ENCODE measurements around the gene MLC1.

Gene MLC1

DNA sequence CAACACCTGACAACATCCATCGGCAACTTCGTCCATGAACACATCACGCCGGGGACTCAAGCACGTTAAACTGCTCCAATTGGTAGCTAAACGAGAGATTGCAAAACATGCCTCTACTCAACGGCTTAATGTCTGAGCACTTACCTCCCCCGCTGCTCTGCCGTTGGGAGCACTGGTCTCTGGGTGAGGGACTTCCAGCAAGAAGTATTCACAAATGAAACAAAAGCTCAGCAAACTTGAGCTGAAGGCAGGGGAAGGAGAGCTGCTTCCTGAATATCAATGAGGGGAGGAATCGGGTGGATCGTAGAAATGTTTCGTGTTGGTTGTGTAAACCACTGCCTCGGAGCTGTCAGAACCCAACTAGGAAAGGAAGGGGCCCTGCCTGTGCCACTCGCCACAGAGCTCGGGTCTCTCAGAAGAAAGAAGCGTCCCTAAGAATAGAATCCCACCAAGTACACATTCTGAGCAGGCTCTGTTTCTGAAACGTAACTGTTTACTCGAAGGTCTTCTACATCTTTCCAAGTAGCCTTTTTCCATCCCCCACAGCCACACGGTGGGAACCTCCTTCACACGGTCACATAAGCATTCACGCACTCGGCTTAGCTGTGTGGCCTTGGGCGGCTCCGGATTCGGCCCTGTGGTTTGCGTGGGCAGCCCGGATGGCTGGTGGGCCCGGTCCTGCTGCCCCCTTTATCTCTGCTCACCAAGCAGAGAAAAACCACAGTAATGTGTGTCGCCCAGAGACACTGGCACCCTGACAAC is at the start of gene MLC1:
TSS of gene MLC1 (minus strand) at position 216 of the 762 bp plus-strand sequence. CDS start 524 bp downstream, outside the sequence.
- peak; percentile 5 for DNase-seq

DNA sequence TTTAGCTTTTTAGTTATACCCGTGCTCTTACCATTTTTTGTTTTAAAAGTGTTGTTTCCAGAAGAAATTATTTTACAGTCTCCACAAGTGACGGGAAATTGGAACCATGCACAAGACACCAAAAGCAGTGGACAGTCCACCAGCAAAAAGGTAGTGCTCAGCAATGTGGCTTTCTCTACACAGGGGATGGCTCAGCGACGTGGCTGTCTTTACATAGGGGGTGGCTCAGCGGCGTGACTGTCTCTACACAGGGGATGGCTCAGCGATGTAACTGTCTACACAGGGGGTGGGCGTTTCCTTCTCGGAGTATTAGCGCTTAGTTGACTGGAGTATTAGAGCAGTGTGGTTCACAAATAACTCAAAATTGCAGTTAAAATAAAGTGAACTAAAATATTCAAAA is 49.3 kb upstream of the MLC1 start:
- DNase-seq = no peak

DNA sequence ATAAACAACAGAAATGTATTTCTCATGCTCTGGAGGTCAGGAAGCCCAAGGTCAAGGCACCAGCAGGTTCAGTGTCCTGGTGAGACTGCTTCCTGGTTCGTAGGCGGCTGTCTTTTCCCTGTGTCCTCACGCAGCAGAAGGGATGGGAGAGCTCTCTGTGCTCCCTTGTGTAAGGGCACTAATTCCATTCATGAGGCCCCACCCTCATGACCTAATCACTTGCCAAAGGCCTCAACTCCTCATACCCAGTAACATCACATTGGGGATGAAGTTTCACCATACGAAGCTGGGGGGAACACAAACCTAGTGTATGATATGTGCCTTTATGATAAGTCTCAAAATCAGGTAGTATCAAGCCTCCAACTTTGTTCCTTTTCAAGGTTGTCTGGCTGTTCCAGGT is 46.7 kb upstream of the MLC1 start:
- DNase-seq = no peak

DNA sequence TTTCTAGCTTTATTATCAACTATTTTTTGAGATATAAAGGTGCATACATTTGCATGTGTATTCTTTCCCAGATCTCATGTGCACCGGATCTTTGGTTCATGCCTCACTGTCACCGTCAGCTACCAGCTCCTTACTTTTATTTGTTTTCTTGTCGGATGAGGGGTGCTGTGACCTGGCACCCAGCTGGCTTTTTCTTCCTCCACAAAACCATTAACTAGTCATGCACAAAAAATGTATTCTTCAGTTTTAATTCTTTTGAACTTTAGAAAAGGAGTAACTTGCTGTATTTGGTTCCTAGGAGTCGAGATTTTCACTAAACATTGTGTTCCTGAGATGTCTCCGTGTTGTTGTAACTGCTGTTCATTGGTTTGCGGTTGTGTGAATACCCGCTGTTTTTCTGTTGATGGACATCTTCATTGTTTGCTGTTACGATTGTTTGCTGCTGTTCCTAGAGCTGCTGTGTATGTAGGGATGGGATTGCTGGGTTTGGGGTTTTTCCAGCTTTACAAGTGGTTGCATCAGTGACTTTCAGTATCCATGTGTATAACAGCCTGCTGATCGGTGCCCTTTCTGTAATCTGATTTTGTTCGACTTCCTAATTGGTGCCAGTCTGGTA is 44.0 kb upstream of the MLC1 start:
- DNase-seq = no peak

DNA sequence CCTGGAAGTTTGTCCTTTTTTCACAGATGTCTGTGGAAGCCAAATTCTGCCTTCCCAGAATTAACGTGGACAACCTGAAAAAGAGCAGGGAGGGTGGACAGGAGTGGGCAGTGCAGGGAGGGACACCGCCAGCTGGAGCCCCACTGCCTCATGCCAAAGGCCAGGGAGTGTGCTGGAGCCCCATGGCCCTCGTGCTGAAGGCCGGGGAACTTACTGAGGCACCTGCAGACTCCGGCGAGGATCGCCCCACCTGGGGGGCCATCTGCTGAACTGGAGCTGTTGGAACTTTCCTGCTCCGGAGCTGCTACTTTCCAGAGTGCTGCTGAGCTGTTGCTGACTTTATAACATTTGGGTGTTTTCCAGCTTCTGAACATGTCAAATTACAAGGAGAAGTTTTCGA is 39.8 kb upstream of the MLC1 start:
- DNase-seq = no peak

DNA sequence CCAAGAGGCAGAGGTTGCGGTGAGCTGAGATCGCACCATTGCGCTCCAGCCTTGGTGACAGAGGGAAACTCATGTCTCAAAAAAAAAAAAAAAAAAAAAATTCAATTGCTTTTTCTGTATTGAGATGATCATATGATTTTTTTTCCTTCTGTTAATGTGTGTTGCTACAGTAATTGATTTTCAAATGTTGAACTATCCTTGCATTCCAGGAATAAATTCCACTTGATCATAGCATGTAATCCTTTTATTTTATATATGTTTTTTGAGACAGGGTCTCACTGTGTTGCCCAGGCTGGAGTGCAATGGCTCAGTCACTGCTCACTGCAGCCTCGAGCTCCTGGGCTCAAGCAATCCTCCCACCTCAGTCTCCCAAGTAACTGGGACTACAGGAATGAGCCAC is 37.9 kb upstream of the MLC1 start:
- DNase-seq = no peak

DNA sequence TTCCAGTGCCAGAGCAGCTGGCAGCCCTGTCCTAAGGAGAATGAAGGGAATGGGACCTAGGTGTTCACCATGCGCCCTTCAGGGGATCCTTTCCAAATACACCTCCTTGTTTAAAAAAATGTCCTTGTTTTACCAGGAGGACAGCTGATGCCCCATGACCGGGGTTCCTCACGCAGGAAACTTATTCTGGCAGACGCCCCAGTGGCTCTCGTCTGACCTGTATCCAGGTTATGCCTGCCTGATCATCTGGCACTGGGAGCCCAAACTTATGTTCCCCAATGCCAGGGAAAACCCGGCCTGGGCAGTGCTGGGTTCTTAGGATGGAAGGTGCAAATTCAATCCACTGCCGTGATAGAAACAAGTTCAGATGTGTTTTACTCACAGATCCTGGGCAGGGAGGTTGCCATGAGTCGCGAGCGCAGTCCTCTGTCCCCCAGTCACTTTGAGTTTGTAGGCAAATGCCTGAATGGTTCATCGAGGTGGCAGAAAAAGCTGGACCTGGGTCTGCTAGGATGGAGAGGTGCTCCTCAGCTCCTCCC is 36.0 kb upstream of the MLC1 start:
- DNase-seq = no peak

DNA sequence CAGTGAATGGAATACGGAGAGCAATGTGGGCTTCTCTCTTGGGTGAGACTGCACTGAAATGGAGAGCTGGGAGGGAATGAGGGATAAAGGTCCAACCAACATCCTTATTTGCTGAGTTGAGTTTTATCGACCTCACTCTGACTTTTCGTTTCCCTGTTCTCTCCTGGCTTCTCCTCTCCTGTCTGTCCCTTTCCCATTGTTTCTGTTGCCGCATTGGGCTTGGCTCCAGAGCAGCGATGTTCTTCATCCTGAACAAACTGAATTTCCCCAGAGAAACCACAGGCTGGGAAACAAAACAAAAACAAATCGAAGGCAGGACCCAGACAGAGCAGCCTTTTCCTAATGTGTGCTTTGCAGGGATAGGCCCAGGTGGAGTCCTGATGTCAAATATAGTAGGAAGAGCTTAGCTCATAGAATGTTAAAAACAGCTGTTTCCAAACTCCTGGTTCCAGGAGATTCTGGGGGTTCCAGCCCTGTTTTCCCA is 34.6 kb upstream of the MLC1 start:
- DNase-seq = no peak

DNA sequence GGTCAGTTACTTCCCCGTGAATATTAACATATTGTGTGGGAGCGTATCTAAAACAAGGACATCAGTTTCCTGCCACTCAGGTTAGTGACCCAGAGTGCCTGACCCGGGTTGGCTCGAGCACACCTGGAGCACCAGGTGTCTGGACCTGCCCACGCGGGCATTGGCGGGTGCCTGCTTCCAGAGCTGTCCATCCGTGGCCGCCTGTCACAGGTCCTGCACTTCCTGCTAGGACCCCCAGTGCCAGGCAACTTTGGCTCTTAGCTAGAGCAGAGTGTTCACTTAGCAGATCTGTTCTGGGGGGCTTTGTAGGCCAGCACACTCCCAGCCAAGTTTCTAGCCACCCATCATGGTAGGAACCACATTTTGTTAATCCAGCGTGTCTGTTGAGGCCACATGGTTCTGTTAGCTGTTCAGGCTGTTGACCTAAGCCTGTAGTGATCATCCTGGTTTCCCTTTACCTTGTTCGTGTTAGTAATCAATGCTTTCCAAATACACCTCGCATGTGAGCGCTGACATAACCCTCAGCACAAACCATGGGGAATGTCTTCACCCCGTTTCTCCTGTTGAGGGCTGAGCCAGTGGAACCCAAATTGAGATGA is 34.0 kb upstream of the MLC1 start:
- no peak for DNase-seq

DNA sequence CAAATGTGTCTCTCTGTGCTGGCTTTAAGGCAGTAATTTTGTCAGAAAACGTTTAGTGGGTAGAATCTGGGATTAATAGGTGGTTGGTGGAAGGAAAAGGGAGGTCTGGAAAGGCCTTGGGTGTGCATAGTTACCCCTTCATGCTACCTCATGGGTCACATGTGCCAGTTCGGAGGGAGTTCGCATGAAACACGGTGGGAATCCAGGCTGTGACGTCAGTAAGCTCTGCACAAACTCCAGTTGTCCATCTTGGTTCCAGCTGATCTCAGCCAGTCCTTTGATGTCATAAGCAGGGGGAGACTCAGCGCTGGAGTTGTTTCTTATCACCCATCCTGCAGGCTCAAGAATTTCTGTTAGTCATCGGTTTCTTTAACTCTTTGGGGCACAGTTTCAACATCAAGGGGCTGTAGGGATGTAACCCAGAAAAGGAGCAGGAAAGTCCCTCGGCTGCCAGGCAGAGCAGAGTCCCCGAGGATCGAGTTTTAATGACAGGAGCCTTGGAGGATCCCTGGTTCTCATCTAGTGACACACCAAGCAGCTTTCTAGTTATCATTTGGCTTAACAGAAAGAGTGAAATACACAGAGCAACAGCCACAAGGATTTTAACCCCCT is 33.4 kb upstream of the MLC1 start:
- no peak for DNase-seq

DNA sequence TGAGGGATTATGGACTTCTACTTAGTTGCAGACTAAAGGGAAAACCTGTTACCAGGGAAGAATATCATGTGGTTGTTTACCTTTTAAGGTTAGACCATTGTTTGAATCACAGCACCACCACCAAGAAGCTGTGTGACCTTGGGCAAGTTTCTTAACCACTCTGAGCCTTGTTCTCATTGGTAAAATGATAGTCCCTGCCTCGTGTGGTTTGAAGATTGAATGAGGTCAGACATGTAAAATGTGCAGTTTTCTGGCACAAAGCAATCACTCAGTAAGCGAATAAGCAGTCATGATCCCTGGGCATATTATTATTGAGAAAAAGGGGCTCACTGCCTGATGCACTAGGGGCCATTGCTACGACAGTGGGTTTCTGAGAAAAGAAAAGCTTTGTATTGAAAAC is 32.9 kb upstream of the MLC1 start:
- no peak for DNase-seq

DNA sequence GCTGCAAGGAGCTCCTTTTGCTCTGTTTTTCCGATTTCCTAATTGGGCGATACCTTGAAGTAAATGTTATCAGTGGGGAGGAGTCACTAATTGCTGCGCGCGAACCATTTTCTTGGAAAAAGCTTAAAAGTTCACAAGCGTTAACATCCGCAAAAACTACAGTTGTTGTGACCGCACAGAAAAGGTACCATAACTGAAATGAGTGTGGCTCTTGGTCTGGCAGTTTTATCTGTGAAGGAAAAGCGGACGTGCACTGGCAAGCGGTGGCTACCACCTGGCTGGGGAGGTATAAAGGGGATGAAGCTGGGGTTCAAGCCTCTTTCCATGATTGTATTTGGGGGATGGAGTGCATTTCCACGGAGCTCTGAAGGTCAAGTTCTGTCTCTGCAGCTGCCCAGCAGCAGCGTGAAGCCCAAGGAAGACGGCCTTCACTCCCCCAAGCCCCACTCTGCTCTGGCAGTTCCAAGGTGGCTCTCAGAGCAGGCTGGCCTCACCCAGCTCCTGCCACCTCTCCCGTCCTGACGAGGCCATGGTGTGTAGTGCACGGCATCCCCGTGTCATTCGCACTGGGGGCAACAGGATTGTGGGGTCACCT is 32.0 kb upstream of the MLC1 start:
- no peak for DNase-seq

DNA sequence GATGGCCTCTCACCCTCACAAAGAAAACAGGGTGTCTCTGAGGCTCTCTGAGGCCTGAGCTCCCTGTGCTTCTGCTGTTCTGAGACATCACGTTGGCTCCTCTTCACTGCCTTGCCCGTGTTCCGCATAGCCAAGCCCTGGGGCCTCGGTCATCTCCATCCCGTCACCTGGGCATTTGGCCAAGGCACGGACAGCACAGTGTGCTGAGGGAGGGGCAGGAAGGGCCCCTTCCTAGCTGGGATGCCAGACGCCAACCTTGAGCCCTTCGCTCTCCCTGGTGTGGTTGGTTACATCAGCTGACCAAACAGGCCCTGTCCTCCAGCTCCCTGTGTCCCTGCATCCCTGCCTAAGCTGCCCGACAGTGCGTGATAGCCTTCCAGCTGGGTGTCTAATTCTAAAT is 30.5 kb upstream of the MLC1 start:
- no peak for DNase-seq

DNA sequence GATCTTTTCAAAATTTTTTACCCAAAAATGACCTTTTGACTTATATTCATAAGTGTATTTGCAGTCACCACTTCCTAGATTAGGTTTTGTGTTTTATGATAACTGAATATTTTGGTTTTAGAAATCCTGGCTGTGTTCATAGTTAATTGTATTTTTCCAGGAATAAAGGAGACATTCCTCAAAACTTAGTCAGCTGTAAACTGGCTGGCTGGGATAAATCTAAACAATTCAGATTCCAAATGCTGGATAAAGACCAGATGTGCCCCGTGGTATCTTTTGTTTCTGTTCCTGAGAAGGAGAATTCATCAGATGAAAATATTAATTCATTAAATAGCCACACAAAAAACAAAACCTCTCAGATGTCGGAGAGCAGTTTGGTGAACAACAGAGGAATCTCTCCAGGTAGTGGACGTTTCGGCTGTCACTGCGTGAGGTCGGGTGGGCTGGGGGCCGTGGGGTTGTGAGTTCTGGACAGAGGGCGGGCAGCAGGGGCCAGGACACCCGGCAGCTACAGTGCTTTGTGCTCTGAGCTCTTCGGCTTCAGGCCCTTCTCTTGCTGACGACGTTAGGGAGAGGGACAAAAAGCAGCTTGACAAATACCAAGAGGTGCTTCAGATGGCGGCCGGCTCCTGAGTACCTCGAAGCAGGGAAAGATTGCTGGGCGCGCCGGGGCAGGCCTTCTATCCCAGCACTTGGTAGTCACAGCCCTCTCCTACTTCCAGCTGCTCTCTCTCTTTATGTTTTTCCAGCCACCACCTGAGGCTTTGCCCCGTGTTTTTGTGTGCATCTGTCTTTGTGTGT is 29.2 kb upstream of the MLC1 start:
- no peak for DNase-seq

DNA sequence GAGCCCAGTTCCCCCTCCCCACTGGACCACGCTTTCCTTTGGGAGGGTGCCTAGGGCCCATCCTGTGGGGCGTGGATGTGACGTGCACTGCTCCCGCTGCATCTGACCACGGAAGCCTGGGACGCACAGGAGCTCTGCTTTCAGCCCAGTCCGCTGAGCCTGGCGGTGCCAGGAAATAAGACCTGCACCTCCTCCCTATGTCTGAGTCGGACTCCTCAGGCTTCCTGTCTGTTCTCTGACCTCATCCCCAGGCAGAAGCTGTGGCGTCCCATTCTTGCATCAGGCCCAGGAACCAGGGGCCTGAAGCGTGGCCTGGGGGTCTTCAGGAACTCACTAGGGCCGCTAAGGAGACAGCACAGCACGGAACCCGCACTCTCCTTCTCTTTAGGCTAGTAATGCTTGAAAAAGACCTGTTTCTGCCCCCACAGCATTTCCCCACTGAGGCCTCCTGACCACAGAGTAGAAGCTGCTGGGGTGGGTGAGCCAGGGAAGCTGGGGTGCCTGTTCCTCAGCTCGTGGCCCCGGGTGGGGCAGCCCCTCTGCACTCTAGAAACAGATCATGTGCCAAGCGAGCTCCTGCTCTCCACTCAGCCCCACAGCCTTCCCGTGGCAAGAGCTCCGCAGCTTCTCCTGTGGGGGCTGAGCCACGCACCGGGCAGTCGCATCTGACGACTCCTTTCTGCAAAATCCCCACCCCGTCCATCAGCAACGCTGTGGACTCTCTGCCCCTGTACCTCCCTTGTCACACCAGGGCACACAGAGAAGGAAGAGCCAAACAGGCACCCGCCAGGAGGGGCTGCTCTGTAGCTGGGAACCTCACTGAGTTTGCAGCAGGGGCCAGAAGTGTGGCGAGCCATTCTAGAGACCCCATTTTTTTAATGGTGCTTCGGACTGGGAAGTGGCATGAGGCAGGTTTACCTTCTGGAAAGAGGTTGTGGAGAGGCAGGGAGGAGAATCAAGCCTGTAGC is 27.2 kb upstream of the MLC1 start:
- peak; percentile 22 for DNase-seq

DNA sequence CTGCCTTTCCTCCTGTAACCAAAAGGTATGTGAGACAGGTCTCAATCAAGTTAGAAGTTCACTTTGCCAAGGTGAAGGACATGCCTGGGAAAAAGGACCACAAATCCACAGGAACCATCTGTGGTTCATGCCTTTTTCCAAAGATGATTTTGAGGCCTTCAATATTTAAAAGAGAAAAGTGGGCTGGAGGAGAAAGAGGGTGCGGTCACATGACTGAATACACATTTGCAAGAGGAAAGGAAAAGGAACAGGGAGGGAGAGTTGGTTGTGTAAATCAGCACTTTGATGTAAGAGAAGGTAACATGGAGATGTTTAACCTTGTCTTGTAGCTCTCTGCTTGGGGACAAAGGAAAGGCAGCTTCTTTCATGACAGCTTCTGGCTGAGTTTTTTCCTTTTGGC is 25.8 kb upstream of the MLC1 start:
- DNase-seq = no peak

DNA sequence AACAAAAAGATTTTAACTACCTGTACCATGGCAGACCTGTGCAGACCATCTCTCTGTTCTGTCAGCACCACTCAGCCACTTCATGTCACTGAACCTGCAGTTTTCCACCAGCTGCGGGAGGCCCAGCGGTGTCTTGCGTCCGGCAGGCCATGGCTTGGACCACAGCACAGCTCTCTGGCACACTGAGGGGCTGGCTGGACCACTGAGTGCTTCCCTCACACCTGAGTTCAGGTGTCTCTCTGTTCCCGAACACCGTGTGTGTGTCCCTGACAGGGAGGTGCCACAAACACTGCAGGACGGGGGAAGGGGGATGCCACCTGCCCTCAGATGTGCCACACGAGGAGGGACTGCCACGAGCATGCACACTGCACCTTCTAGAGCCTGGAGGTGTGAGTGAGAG is 22.3 kb upstream of the MLC1 start:
- DNase-seq = no peak

DNA sequence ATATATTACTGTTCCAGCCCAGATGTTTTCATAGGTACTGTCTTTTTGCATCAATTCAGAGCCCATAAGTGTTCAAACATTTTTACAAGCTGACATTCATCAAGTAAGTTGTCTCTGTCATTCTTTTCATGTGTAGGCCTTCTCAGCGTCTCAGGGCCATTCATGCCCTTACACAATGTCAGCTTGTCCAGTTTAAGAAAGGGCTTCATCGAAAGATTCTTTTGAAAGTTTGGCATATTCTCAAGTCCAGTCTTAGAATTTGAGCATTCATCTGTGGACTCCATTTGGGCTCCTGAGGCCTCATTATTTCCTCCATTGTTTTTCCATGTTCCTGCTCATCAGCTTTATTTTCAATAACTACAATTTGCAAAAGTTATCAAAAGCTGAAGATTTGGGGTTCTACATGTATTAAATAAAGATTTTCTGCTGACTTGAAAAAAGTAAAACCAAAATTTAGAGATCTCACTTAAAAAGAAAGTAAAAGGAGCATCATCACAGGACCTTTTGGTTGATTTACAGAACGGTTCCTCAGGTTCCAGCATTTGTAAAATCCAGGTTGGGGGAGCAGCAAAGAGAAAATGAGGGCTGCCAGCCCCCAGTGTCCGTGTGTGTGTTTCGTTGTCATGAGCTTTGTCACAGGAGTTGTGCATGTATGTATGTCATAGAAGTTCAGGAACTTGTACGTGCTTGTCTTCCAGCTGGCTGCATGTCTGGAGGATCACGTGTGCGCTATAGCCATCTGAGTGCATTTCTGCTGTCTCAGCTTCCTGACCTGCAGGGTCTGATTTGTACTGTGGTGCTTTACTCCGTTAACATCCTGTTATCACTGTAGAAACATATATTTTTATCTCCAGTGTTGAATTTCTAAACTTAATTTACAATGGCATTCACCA is 20.2 kb upstream of the MLC1 start:
- DNase-seq = peak; percentile 29

DNA sequence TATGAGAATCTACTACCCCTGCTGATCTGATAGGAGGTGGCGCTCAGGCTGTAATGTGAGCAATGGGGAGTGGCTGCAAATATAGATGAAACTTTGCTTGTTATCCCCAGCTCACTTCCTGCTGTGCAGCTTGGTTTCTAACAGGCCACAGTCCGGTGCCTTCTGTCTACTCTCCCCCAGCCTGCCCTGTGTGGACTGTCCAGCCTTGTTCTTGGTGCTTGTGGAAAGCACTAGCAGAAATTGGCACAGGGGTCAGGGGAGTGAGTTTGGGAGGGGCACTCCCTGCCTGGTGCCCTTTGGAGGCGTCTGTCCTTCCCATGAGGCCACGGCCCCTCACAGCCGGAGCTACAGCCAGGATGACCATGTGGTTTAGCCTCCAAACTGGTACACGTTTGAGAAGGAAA is 18.9 kb upstream of the MLC1 start:
- DNase-seq = no peak

DNA sequence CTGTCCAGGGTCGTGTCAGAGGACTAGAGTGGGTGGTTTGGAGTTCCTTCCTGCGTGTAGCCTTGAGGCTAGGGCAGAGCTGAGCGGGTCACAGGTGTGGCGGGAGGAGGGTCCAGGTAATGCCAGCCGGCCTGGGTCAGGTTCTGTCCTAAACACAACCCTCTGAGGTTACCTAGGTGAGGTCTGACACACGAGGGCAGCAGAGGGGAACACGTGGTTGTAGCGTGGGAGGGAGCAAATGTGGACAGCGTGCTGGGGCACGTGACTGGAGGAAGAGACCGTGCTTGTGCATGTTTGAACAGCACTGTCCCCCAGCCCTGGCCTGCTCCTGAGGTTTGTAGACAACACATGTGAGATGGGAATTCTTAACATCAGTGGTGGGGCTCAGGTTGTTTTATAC is 17.7 kb upstream of the MLC1 start:
- no peak for DNase-seq

Measured in CD4-positive, alpha-beta T cell treated with Interleukin-6 for 4 hours (primary cell).